Measurements from ENCODE around the gene UXS1.

DNA sequence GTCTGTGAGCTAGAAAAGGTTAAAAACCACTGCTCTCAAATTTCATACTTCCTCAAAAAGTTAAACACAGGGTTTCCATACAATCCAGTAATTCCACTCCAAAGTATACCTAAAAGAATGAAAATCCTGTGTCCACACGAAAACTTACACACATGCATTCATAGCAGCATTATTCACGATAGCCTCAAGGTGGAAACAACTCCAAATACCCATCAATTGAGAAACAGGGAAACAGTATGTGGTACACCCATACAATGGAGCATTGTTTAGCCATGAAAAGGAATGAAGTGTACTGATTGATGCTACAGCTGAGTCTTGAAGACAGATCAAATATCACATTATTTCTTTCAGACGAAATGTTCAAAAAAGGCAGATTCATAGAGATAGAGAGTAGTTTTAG lies 36.7 kb downstream of the UXS1 start:
- TF ChIP-seq ZNF274 (IDR thresholded peaks at IDR 0.05; ENCODE audit: low read depth, low read length) (no peak), YY1 (IDR thresholded peaks at IDR 0.05; ENCODE audit: insufficient read depth, insufficient read length) (no peak), SUZ12 (IDR thresholded peaks at IDR 0.05; ENCODE audit: extremely low read depth, insufficient read depth, insufficient read length) (no peak)

All from NT2/D1 (cell line).